Measurements from ENCODE around the gene PAOX.

Gene PAOX

DNA sequence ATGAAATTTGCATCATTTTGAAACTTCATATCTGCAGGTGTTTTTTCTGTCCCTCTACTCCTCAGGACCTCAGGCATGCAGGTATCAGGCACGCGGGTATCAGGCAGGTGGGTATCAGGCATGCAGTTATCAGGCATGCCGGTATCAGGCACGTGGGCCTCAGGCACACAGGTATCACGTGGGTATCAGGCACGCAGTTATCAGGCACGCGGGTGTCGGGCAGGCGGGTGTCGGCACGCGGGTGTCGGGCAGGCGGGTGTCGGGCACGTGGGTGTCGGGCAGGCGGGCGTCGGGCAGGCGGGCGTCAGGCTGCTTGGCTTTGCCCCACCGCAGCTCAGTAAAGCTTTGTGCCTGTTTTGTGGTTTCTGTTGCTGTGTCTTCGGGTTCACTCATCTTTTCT, 36.7 kb downstream of the PAOX start:
- H3K4me3 ChIP-seq (ENCODE audit: low read depth, low read length), result no peak overlapping the region
- TF ChIP-seq, protein P1, sequence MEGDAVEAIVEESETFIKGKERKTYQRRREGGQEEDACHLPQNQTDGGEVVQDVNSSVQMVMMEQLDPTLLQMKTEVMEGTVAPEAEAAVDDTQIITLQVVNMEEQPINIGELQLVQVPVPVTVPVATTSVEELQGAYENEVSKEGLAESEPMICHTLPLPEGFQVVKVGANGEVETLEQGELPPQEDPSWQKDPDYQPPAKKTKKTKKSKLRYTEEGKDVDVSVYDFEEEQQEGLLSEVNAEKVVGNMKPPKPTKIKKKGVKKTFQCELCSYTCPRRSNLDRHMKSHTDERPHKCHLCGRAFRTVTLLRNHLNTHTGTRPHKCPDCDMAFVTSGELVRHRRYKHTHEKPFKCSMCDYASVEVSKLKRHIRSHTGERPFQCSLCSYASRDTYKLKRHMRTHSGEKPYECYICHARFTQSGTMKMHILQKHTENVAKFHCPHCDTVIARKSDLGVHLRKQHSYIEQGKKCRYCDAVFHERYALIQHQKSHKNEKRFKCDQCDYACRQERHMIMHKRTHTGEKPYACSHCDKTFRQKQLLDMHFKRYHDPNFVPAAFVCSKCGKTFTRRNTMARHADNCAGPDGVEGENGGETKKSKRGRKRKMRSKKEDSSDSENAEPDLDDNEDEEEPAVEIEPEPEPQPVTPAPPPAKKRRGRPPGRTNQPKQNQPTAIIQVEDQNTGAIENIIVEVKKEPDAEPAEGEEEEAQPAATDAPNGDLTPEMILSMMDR (IDR thresholded peaks at IDR 0.05; ENCODE audit: borderline replicate concordance, insufficient read depth, low read depth, low read length), result no peak

DNA sequence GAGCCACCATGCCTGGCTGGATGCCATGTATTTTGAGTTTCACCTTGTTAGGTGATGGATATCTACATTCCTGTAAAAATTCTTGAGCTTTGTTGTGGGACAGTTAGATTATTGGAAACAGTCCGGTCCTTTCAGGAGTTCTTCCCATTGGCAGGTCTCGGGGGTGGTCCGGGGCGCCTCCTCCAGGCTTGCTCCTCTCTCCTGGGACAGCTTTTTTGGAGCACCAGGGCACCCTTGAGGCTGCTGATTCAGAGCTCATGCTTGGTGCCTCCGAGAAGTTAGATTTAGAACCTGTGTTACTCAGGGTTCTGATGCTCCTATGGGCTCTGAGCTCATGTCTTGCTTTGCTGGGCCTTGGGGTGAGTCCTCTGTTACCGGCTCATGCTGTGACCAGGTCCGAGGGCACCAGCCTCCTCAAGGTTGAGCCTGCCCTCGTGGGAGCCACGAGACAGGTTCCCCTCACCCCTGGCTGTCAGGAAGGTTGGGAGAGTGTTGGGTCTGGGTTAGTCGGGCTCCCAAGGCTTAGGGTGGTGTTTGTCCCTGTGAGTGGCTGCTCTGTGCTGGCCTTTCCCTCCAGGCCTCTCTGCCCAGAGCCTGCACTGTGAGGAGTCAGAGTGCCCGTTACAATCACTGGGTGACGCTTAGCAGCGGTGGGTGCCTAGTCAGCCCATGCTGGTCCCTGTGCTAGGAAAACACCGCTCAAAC, 39.4 kb downstream of the PAOX start:
- H3K4me3 ChIP-seq (ENCODE audit: low read depth, low read length), result no peak overlapping the region
- TF ChIP-seq, protein P1 (IDR thresholded peaks at IDR 0.05; ENCODE audit: borderline replicate concordance, insufficient read depth, low read depth, low read length), result no peak

DNA sequence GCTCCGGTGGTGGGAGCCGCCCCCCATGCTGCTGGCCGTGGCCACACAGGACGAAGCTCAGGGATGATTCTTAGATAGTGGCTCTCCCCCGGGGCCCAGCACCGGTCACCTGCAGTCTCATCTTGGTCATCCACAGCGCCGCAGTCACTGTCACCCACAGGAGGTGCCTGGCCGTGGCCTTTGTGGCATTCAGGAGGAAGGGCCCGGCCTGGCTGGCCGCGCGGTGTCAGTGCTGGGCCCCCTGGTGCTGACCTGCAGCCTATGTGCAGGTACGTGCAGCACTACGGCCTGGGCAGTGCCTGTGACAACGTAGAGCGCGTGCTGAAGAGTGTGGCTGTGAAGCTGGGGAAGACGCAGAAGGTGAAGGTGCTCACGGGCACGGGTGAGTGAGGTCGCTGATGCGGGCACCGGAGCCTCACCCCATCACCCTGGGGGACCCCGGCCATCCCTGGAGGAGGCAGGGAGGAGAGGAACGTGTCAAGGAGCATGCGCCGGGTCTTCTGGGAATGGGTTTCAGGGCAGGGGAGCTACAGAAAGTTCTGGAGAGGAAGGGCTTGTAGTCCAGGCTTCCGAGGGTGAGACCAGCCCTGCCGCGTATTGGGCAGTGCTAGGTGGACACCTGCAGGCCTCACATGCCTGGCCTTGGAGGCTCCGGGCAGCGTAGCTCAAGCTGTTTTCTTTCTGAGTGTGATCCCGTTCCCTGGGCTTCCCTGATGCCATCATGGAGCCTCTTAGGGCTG, 40.3 kb downstream of the PAOX start:
- TF ChIP-seq, protein P1 (IDR thresholded peaks at IDR 0.05; ENCODE audit: borderline replicate concordance, insufficient read depth, low read depth, low read length), result no peak
- H3K4me3 ChIP-seq (ENCODE audit: low read depth, low read length), result no peak overlapping the region

DNA sequence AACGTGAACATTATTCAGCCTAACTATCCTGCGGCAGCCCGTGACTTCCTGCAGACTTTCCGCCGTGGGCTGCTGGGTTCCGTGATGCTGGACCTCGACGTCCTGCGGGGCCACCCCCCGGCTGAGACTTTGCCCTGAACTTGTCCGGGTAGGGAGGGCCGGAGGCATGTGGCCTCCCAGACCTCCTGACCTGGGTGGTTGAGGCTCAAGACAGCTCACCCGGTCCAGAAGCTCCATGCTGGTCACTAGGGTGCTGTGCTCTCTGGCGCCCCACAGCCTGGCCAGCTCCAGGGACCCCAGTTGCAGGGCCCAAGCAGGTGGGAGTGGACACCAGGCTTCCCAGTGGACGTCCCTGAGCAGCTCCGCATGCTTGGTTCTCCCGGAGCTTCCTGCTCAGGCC, 41.0 kb downstream of the PAOX start:
- TF ChIP-seq, protein P1 (IDR thresholded peaks at IDR 0.05; ENCODE audit: borderline replicate concordance, insufficient read depth, low read depth, low read length), result no peak

DNA sequence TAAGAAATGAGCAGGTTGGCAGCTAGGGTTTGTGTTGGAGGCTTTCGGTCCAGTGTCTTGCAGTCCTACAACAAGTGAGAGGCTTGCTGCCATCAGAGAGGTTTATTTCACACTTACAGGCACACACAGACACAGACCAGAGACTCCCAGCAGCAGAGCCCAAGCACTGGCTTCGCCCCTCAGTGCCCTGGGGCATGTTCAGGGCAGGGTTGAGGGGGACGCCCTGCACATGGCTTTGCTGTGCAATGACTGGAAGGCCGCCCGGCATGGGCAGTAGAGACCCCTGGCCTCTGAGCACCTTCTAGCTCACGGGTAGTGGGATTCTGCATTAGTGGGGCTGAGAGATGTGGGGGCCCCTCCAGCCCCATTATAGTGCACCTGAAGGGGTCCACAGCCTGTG, 41.5 kb downstream of the PAOX start:
- no peak overlapping the region for H3K4me3 ChIP-seq (ENCODE audit: low read depth, low read length)
- TF ChIP-seq, protein P1 (IDR thresholded peaks at IDR 0.05; ENCODE audit: borderline replicate concordance, insufficient read depth, low read depth, low read length), result no peak

More for the DNA sequence above, 41.0 kb downstream of the PAOX start:
- H3K4me3 ChIP-seq (ENCODE audit: low read depth, low read length), result no peak overlapping the region

DNA sequence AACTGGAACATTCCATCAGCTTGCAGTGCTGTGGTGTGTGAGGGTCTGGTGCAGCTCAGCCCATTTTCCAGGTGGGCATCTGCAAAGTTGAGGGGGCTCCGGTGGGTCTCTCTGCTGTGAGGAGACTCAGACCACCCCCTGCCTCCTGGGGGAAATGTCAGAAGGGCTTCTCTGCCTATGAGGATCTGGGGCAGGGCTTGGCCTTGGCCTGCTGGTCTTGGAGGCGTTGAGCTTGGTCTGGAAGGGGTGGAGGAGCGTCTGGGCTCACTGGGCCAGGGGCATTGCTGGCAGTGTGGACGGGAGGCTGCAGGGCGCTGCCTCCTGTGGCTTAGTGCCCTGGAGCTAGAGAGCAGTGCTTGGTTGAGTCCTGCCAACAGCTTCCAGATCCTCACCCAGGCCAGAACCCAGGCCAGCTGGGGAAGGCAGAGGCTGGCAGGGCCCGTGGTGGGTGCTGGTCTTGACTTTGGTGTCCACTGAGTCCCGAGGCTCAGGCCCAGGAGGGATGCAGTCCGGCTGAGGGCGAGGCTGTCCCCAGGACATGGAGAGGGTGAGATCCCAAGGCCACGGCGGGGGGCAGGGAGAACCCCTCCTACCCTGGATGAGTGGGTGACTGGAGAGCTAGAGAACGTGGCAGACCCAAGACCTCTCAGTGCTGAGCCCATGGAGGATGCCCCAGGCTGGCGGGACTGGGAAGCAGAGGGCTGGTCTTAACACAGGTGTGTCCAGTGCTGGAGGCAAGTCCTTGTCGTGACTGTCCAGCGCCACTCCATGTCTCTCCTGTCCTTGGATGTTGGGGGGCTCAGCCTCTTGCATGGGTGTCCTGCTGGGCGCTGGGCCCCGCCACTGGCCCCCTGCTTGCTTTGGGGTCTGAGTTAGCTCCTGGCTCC, 42.5 kb downstream of the PAOX start:
- H3K4me3 ChIP-seq (ENCODE audit: low read depth, low read length), result no peak overlapping the region
- TF ChIP-seq, protein P1 (IDR thresholded peaks at IDR 0.05; ENCODE audit: borderline replicate concordance, insufficient read depth, low read depth, low read length), result no peak

Data from GM12875 (cell line).